T-helper 17 cell (primary cell): Measurements from ENCODE around the gene ESRP2. TPM values are rescaled to one million over a fixed set of nuclear protein-coding genes. Genes with fewer than 3 reads are reported as not detected.

Source experiments
- ATAC-seq: fragments of 150-1000 bp; cut with Tn5 transposase; 2 replicates; pipeline ENCODE4 v1.10.0; 2021; ENCODE audit warnings: mild to moderate bottlenecking, moderate library complexity
- DNase-seq, 3 donors: peaks; one replicate each; pipeline versions ENCODE4 v3.0.0 to v3.0.0-alpha.2; 2020 to 2021
- H3K9me3 ChIP-seq: one replicate; pipeline ENCODE4 v1.7.0; 2013; ENCODE audit warnings: low read length, mild to moderate bottlenecking; ENCODE audit not compliant: control insufficient read depth, poor library complexity, severe bottlenecking
- H3K27ac Mint-ChIP-seq: one replicate; pipeline ENCODE4 v1.8.0; 2022; ENCODE audit warnings: mild to moderate bottlenecking, moderate library complexity, mixed read lengths
- H3K27me3 Mint-ChIP-seq: one replicate; pipeline ENCODE4 v1.8.0; 2022; ENCODE audit warnings: mixed read lengths
- H3K36me3 Mint-ChIP-seq: one replicate; pipeline ENCODE4 v1.8.0; 2022; ENCODE audit warnings: low read depth, mixed read lengths
- H3K4me1 Mint-ChIP-seq: one replicate; pipeline ENCODE4 v1.8.0; 2022; ENCODE audit warnings: mild to moderate bottlenecking, mixed read lengths
- H3K4me3 Mint-ChIP-seq: one replicate; pipeline ENCODE4 v1.8.0; 2022; ENCODE audit warnings: mild to moderate bottlenecking, moderate library complexity, mixed read lengths
- total RNA-seq, 4 donors: library from RNA in 2 of 4; stranded (reverse) in 2 of 4; gene quantifications; one replicate each; pipeline ENCODE4 v1.2.3 and lab custom pipeline; 2022 to 2026

ESRP2 gene
- total RNA-seq, 2 donors from 2014 or later = 0.10 to 0.16 TPM

DNA sequence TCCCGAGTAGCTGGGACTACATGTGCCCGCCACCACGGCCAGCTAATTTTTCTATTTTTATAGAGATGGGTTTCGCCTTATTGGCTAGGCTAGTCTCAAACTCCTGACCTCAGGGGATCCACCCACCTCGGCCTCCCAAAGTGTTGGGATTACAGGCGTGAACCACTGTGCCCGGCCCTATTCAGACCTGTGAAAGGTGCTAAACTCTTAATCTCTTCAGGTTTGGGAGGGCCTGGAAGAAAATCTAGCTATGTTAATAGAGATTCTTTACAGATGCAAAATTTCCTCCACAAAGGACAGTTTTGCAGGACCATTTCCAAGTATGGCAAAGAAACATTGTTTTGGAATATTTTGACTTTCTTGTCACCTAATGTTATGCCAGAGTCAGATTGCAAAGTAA lies 6.2 kb upstream of the ESRP2 start:
- Mint-ChIP-seq H3K4me1 (peaks cover 27% of the 10 kb centered on the region), H3K27me3 (no peaks in the 10 kb centered on the region), H3K36me3 (no peaks in the 10 kb centered on the region), H3K4me3 (peak overlapping the region; percentile 25), H3K27ac (no peak overlapping the region)
- no peaks in the 10 kb centered on the region for H3K9me3 ChIP-seq
- DNase-seq (no peak), ATAC-seq (no peak)

DNA sequence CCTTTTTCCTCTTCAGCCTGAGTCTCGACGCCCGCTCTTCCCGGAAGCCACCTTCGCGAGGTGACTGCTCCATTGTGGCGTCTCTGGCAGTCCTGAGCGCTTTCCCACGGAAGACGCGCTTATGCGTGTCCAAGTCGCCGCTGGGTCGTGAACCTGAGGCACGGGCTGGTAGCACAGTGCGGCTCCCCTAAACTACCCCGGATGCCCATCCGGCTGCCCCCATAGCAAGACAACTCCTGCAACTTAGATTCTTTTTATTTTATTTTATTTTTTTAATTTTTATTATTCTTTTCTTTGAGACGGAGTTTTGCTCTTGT lies 2.1 kb upstream of the ESRP2 start:
- Mint-ChIP-seq H3K27me3 (no peaks in the 10 kb centered on the region), H3K36me3 (no peaks in the 10 kb centered on the region), H3K4me1 (peaks cover 28% of the 10 kb centered on the region), H3K27ac (peak overlapping the region; percentile 53), H3K4me3 (peak overlapping the region; percentile 94)
- no peaks in the 10 kb centered on the region for H3K9me3 ChIP-seq
- ATAC-seq = no peak
- DNase-seq = peak in 1 of 3 donors; percentile 36

DNA sequence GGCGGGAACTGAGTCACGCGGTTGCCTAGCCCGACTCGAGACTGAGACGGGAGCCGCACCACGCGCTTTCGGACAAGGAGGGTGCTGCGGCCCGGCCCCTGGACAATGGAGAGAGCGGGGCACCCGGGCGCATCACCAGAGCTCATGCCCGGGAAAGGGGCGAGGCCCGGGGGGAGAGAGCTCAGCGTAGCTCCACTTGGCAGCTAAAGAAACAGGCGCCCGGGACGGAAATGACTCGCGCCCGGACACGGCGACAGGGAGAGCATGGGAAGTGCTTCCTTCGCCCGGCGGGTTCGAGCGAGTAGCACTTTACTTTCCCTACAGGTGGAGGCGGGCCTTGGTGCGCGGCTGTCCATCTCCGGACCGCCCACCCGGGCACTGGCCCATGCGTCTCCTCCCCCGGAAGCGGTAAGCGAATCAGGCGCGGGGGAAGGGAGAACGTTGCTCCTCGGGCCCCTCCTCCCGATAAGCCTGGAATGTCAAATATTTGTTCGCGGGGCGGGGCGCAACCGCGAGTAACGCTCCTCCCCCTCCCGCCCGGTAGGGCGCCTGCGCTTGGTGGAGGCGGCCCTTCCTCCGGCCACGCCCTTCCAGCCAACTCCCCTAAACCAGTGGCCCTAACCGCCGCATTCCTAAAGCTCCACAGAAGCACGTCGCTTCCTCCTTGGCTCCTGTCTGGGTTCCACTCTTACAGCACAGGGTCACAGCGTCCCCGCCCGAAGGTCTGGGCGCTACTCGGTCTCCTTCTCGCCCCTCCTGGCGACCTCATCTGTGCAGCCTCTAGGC lies 1.5 kb upstream of the ESRP2 start:
- peak overlapping the region; percentile 94 for H3K4me3 Mint-ChIP-seq
- peak; percentile 79 for ATAC-seq

DNA sequence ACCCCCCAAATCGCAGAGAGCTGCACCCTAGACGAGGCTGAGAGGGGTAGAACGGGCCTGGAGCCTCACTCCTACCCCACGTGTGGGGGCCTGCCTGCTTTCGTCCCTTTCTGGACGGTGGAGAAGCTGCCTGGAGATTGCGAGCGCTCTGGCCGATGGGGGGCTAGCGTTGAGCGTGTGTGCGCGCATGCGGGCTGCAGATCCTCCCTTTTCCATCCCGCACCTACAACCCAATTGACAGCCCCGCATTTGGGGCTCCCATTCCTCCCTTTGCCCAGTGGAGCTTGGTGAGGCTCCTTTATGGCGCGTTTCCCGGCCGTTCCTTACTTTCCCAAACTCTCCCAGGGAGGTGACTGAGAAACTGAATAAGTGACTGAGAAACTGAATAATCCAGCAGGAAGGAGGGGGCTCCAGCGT lies 907 bp upstream of the ESRP2 start:
- H3K4me1 Mint-ChIP-seq = peaks cover 28% of the 10 kb centered on the region
- no peaks in the 10 kb centered on the region for H3K36me3 Mint-ChIP-seq
- peak; percentile 6 for ATAC-seq

More for the DNA sequence above, 1.5 kb upstream of the ESRP2 start:
- no peaks in the 10 kb centered on the region for H3K27me3 Mint-ChIP-seq
- peak; percentile 73 to 87 (median 84) for DNase-seq
- H3K4me1 Mint-ChIP-seq = peaks cover 28% of the 10 kb centered on the region
- peak overlapping the region; percentile 53 for H3K27ac Mint-ChIP-seq
- no peaks in the 10 kb centered on the region for H3K9me3 ChIP-seq
- H3K36me3 Mint-ChIP-seq = no peaks in the 10 kb centered on the region

DNA sequence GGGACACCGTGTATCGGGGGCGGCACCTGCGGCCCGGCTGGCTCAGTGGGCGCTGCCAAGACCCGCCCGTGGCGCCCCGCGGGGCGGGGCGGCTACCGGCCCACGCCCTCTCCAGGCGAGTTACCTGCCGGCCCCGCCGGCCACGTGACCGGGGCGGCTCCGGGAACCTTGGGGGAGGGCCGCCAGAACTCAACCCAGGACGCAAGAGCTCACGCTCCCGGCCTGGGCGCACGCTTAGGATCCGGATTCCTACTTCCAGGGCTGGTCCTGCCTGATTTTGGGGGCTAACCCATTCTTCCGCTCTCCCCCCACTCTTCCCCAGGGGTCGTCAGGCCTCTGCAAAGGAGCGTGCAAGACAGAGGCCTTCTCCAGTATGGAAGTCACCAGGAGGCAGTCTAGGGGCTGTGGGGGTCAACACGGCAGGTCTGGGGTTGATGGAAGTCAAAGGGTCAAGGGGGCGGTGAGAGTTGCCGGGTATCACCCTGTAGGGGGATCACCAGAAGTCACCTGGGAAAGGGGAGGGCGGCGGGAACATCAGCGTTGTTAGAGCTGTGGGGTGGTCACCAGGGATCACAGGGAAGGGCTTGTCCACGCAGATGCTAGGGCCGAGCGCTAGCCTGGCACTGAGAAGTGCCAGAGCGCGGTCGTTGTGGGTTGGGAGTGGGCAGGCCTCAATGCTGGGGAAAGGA lies 354 bp upstream of the ESRP2 start:
- H3K36me3 Mint-ChIP-seq = no peaks in the 10 kb centered on the region
- peak overlapping the region; percentile 94 for H3K4me3 Mint-ChIP-seq
- DNase-seq = peak; percentile 25 to 63 (median 59)
- H3K9me3 ChIP-seq = no peaks in the 10 kb centered on the region
- H3K27me3 Mint-ChIP-seq = no peaks in the 10 kb centered on the region
- ATAC-seq = peak; percentile 22
- peak overlapping the region; percentile 53 for H3K27ac Mint-ChIP-seq
- peaks cover 28% of the 10 kb centered on the region for H3K4me1 Mint-ChIP-seq

More for the DNA sequence above, 907 bp upstream of the ESRP2 start:
- peak overlapping the region; percentile 94 for H3K4me3 Mint-ChIP-seq
- no peak for DNase-seq
- peak overlapping the region; percentile 53 for H3K27ac Mint-ChIP-seq
- H3K27me3 Mint-ChIP-seq = no peaks in the 10 kb centered on the region
- H3K9me3 ChIP-seq = no peaks in the 10 kb centered on the region

DNA sequence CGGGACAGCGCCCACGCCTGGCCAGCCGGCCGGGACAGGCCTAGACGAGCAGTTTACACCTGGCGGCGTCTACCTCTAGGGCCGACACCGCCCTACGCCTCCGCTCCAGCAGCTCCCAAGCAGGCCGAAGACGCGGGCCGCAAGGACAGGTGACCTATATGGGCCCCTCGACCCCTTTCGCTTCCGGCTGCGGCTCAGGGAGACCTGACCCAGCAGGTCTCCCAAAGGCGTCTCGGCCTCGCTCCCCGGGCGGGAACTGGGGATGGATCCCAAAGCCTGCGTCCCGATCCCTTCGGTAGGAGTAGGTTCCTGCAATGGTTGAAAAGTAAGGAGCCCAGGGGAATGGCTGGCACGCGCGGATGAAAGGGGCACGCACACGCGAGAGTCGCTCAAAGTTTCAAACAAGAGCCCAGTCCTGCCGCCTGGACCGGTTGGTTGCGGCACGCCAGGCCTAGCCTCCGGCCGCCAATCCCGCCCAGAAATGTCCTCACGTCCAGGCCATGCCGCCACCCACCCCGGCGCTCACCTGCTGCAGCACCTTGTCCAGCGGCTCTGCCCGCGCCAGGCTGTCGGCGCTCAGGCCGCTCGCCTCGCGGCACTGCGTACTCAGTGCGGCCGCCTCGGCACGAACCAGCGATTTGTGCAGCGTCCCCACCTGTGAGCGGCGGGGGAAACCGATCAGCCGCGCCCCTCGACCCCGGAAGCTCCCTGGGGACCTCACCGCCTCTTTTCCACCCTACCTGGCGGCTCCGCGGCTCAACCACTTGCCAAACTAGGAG lies 630 bp downstream of the ESRP2 start:
- Mint-ChIP-seq H3K27ac (peak overlapping the region; percentile 65), H3K27me3 (no peaks in the 10 kb centered on the region), H3K4me3 (peak overlapping the region; percentile 52), H3K4me1 (peaks cover 28% of the 10 kb centered on the region), H3K36me3 (no peaks in the 10 kb centered on the region)
- DNase-seq = no peak
- no peak for ATAC-seq
- H3K9me3 ChIP-seq = no peaks in the 10 kb centered on the region

DNA sequence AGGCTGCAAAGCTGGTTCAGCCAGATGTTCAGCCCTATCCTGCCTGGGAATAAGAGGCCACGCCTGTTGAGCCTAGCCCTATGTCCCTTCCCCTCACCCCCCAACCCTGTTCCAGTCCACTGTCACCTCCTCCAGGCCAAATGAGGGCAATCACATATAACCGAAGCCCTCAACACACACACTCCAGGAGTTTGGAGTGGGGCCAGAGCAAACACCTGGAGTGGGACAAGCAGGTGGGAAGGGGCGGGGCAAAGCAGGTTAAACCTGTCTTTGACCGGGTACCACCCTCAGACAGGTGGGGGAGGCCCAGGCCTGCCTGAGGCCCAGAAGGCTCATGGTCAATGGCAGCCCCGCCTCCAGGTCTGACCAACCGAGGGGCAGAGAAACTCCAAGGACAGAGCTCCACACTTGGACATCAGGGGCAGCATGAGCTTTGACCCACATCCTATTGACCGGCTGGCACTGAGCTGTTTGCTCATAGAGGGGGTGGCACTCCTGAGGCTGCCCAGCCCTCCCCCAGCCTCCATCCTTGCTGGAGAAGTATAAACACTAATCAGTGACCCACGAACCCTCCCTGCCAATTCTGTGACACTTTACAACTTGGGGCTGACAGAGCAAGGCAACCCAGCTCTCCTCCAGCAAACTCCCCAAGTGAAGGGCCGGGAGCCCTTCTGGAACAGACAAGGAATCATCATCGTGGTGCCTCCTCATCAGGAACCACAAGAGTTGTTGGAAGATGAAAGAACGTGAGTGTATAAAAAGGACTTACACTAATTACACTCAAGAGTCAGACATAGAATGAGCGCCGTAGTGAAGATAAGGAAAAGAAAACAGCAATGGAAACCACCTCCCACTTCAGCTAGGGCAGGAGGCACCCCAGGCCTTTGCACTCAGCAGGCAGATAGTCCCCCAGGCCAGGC lies 1.5 kb downstream of the ESRP2 start:
- H3K36me3 Mint-ChIP-seq = no peaks in the 10 kb centered on the region
- peak overlapping the region; percentile 52 for H3K4me3 Mint-ChIP-seq
- H3K9me3 ChIP-seq = no peaks in the 10 kb centered on the region
- DNase-seq (no peak), ATAC-seq (no peak)
- peaks cover 25% of the 10 kb centered on the region for H3K4me1 Mint-ChIP-seq
- H3K27ac Mint-ChIP-seq = peak overlapping the region; percentile 65
- H3K27me3 Mint-ChIP-seq = no peaks in the 10 kb centered on the region

DNA sequence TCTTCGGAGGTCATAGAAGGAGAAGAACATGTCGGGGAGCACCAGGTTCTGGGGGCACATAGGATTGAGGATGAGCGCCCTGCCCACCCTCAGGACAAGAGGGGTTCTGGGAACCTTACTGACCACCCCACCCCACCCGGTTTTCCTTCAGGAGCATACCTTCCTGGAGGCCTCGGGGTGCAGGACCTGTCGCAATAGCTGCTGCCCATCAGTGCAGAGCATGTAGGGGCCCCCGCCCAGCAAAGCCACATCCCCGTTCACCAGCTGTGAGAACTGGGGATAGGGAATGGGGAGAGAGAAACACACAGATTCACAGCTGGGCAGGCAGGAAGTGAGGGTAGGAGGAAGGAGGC lies 2.1 kb downstream of the ESRP2 start:
- DNase-seq (no peak), ATAC-seq (no peak)
- H3K4me3 Mint-ChIP-seq = no peak overlapping the region
- no peaks in the 10 kb centered on the region for H3K36me3 Mint-ChIP-seq
- H3K27me3 Mint-ChIP-seq = no peaks in the 10 kb centered on the region
- H3K27ac Mint-ChIP-seq = no peak overlapping the region
- H3K9me3 ChIP-seq = no peaks in the 10 kb centered on the region
- H3K4me1 Mint-ChIP-seq = peaks cover 26% of the 10 kb centered on the region

DNA sequence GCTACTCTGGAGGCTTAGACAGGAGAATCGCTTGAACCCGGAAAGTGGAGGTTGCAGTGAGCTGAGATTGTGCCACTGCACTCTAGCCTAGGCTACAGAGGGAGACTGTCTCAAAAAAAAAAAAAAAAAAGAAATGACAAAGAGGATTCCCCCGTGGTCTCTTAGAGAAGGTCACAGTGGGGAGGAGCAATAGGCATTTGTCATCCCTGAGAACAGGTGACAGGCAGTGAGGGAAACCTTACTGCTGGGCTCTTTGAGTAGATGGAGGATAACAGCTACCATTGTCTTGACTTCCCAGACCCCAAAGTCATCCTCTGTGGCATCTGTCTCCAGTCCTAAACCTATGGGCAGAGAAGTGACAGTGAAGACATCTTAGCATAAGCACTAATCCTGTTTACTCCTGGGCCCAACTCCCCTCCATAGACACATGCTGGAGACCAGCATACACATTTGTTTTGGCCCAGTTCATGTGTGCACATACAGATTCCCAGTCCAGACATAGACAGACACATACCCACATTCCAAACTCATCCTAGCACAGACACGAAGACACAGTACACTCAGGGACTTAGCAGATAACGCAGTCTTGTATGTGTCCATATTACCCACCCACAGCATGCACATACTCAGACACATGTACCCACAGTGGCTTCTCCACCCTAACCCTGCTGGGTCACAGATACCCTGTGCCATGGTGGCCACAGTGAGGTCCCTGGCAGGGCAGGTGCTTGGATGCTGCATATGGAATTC lies 2.7 kb downstream of the ESRP2 start:
- DNase-seq = no peak
- H3K36me3 Mint-ChIP-seq = no peaks in the 10 kb centered on the region
- H3K27me3 Mint-ChIP-seq = no peaks in the 10 kb centered on the region
- peaks cover 25% of the 10 kb centered on the region for H3K4me1 Mint-ChIP-seq
- peak; percentile 5 for ATAC-seq
- H3K27ac Mint-ChIP-seq = peak overlapping the region; percentile 43
- no peaks in the 10 kb centered on the region for H3K9me3 ChIP-seq
- no peak overlapping the region for H3K4me3 Mint-ChIP-seq

DNA sequence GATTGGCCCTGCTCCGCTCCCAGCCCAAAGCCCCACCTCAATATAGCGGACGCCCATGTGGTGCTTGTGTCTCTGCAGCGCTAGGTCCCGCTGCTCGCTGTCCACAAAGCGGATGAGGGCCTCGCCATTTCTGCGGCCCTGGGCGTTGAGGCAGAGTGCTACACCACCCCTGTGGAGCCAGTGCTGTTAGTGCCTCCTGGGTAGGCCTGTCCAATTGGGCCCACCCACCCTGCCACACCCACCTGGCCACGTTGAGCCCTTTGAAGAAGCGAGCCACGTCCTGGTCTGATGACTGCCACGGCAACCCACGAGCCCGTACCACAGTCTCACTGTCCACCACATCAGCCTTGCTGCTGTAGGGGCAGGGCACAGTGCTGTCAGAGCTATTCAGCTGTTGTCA lies 3.6 kb downstream of the ESRP2 start:
- peak overlapping the region; percentile 43 for H3K27ac Mint-ChIP-seq
- H3K4me3 Mint-ChIP-seq = no peak overlapping the region
- no peaks in the 10 kb centered on the region for H3K27me3 Mint-ChIP-seq

DNA sequence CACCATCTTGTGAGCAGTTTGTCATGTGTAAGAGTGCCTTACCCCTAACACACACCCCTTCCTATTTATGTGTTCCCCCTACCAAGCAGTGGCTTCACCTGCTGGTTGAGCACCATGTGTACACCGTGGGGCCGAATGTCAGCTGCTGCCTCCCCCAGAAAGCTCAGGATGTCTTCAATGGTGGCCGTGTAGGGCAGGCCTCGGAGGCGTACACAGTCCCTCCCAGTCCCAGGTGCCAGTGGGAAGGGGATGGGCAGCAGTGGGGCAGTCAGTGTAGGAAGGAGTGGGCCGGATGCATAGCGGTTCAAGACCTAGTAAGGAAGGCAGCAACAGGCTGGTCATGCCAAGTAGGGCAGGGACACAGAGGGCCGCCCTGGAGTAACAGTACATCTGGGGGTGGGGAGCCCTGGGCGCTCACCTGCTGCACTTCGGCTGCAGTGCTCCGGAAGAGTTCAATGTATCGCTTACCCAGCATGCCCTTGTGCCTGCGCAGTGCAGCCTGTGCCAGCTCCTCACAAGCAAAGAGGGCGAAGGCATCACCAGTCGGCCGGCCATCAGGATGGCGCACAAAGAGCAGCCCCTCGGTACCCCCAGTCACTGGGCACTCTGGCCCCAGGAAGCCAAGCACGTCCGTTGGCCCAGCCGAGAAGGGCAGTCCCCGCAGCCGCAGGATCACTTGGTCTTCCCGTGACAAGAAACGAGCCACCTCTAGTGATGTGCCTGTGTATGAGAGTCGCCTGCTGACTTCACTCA lies 4.4 kb downstream of the ESRP2 start:
- peak overlapping the region; percentile 69 for H3K27ac Mint-ChIP-seq
- H3K36me3 Mint-ChIP-seq = no peaks in the 10 kb centered on the region
- H3K9me3 ChIP-seq = no peaks in the 10 kb centered on the region
- ATAC-seq (no peak), DNase-seq (no peak)
- H3K4me3 Mint-ChIP-seq = no peak overlapping the region
- no peaks in the 10 kb centered on the region for H3K27me3 Mint-ChIP-seq
- peaks cover 24% of the 10 kb centered on the region for H3K4me1 Mint-ChIP-seq

More for the DNA sequence above, 3.6 kb downstream of the ESRP2 start:
- no peaks in the 10 kb centered on the region for H3K9me3 ChIP-seq
- Mint-ChIP-seq H3K36me3 (no peaks in the 10 kb centered on the region), H3K4me1 (peaks cover 24% of the 10 kb centered on the region)
- DNase-seq (no peak), ATAC-seq (no peak)
